GM21576 (cell line): ENCODE measurements around the gene BCAN.

Experiments
- ATAC-seq: cut with Tn5 transposase; IDR thresholded peaks from one replicate; pipeline ENCODE4 v1.9.1; 2021; ENCODE audit warnings: mild to moderate bottlenecking, moderate library complexity; ENCODE audit not compliant: unreplicated experiment

The BCAN gene

DNA sequence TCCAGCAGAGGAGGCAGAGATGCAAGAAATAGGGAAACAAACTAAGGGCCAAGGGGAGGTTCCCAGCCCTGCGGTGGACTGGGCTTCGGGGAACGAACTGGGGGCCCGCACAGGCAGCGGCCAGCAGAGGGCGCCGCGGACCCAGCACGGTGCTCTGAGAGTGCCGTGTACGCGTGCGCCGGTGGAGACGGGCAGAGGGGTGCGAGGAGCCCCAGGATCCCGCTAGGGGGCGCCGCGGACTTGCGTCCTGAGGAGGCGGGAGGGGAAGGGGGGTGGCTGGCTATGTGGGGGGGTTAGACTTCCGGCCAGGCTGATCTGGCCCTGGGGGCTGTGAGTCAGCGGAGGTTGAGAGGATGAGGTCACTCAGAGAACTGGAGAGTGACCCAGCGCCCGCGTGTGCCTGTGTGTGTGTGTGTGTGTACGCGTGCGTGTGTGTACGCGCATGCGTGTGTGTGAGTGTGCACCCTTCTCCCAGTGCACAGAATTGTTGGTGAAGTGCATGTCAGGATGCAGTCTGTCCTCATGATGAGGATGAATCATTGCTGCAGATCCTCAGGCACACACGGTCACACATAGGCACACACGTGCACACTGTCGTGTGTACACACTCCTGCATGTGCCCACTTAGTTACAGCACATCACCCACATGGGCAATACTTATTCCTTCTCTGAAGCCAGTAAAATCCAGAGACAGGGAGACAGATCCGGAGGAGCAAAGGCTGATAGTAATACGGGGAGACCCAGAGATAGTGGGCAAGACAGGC is 18.3 kb downstream of the BCAN start:
- ATAC-seq, result peak; percentile 48

DNA sequence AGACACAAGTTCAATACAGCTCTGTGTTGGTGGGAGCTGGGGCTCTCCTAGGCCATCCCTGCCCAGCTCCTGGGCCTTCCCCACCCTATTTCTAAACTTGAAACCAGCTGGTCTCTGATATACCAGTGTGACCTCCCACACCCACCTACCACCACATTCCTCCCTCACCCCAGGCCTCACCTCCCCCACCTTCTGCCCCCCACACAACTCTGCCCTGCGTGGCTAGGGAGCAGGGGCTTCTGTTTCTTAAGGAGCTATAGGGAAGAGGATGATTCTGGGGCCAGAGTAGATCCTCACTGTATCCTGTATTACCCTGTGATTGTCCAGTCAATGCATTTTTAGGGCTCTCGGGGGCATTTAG is 18.8 kb downstream of the BCAN start:
- no peak for ATAC-seq

DNA sequence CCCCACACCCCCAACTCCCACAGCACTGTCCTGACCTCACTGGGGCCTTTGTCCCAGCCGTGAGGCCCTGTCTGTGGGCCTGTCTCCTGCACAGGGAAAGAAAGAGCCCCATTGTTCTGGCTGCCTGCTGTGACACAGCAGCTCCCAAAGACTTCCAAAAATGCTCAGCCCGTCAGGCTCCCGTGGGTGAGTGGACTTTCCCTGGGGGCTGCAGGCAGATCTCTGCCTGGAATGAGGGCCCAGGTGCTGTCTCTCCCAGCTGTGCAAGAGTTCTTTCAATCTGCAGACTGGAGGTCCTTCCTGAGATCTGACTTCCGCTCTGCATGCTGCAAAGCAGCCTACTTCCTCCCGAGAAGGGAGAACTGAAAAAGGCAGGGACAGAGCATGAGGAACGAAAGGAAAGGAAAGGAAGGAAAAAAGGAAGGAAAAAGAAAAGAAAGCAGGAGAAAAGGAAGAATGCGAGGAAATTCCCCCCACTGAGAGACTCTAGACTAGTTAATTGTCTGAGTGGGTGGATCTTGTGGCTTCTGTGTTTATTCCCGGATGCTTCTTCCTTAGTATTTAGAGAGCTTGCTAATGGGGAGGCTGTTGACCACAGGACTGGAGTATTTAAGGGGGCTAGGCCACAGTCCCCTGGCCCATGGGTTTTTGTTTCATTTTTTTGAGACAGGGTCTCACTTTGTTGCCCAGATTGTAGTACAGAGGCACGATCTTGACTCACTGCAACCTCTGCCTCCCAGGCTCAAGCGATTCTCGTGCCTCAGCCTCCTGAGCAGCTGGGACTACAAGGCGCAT is 20.3 kb downstream of the BCAN start:
- ATAC-seq, result no peak

DNA sequence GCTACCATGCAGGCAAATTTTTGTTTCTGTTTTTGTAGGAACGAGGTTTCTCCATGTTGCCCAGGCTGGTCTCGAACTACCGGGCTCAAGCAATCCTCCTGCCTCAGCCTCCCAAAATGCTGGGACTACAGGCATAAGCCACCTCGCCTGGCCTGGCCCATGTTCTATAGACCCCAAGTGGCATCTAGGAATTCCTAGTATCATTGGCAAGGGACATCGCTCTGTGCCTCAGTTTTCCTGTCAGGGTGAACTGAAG is 20.8 kb downstream of the BCAN start:
- ATAC-seq, result no peak

DNA sequence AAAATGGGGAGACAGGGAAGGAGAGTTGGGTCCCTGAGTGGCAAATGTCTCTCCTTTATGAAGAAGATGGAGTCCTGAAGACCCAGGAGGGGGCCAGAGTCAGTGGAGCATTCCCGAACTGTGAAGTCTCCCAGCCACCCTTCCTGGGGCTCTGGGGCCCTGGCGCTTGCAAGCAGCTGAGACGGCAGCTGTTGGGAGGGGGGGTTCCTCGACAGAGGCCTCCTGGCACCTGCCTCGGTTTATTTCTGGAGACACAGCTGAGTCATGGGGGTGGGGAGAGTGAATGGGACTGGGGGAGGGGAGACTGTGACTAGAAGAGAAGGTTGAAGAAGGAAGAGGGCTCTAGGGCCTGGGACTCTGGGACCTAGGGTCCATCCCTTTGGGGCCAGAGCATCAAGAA is 21.3 kb downstream of the BCAN start:
- no peak for ATAC-seq

DNA sequence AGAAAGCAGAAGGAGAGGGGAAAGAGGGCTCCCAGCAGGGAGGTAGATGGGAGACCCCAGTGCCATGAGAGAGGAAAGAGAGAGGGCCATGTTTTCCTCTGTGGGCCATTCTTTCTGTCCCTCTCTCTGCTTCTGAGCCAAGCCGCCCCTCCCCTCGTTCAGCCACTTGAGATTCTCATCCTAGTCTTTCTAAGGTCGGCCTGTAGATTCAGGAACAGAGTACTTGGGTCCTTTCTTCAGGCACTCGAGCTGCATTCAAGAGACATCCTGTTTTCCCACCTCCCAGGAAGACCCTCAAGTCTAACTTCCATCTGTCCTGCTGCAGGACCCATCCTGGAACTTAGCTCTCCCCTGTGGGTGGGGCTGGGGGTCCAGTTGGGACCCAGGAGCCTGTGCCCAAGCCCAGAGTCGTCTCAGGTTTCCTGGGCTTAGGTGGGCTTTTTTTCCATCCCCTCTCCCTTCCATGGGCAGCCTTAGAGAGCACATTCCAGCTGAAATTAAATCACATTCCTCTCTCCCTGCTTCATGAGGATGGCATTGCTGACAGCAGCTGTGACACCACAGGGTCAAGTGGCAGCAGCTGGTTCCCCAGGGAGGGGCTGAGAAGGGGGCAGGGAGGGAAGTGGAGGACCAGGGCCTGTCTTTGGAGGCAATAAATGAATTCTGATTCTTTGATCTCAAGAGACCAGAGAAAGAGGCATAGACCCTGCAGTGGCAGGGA is 22.3 kb downstream of the BCAN start:
- no peak for ATAC-seq

DNA sequence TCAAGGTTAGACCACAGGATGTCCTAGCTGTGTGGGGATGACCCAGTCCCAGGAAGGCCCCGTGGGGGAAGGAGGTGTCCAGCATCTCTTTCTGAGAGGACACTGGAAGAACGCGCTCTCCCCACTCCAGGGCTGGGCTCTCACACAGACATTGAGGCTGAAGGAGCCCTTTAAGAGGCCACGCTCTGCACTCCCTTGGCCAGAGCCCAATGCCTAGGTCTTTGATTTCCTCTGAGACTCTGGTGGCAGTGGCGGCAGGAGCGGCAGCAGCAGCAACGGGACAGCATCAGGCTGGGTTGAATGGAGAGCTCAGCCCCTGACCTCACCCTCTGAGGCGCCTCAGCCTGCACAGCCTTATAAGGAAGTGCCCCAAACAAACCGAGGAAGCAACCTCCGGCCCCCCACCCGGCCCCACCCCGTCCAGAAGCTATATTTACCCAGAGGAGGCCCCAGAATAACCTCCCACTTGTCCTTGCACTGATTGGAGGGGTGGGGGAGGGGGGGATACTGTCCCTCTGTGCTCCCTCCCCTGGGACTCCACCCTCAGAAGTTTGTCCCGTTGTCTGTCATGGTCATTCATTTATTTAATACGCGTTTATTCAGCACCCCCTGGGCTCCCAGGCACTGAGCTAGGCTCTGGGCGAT is 23.0 kb downstream of the BCAN start:
- ATAC-seq, result no peak

DNA sequence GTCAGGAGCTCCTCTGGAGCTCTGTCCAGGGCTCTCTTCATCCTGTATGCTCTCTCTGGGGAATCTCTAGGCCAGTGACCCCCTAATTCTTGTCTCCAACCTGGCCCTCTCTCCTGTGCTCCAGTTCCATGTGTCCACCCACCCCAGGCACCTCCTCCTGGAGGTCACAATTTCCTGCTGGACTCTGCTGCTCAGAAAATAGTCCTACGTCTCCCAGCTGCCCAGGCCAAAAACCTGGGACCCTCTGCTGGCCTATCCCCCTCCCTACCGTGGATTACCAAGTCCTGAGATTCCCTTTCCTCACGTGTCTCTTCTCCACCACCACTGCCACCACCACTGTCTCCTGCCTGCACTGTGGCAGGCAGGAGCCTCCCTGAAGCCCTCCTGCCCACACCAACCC is 23.6 kb downstream of the BCAN start:
- no peak for ATAC-seq

DNA sequence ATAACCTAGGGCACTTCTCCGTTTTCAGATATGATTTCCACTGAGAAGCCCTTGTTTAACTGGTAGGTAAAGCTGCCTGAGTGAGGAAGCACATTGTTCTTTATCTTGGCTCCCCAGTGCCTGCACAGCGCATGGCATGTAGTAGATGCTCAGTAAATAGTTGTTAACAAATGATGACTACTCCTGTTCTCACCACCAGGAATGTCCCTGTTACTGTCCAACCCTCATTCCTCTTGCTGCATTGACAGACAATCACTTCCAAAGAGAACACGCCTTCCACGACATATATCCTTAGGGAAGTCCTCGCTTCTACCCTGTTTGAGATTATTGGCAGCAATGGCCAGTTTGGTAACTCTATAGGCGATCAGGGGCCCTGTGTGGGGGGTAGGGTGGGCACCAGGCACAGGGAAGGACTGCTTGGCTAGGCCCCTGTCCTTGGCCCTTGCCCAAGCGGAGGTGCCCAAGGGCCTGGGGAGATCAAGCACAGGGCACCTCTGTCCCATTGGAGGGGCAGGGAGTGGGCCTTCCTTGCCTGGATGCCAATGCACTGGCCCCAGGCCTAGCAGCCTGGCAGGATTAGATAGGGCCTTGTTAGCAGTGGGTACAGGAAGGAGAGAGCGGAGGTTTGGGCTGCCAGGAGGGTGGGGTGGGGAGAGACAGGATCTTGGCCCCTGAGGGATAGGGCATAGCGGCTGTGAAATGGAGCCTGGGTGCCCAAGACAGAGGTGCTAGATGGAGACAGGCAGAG is 25.1 kb downstream of the BCAN start:
- ATAC-seq, result no peak

DNA sequence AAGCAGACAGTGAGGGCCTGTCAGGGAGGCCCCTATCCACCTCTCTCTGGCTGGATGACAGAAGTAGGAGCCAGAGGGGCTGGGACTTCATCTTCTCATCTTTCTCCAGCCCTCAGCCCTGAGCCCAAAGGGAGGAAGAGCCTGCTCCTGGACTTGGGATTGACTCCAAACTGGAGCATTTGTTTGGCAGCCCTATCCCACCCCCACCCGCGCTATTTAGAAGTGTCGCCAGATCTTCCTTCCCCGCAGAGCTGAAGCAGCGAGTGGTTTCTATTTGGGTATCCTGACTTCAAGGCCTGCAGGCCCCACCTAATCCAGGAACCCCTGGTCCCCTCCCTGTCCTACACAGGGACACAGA is 25.7 kb downstream of the BCAN start:
- ATAC-seq, result no peak

DNA sequence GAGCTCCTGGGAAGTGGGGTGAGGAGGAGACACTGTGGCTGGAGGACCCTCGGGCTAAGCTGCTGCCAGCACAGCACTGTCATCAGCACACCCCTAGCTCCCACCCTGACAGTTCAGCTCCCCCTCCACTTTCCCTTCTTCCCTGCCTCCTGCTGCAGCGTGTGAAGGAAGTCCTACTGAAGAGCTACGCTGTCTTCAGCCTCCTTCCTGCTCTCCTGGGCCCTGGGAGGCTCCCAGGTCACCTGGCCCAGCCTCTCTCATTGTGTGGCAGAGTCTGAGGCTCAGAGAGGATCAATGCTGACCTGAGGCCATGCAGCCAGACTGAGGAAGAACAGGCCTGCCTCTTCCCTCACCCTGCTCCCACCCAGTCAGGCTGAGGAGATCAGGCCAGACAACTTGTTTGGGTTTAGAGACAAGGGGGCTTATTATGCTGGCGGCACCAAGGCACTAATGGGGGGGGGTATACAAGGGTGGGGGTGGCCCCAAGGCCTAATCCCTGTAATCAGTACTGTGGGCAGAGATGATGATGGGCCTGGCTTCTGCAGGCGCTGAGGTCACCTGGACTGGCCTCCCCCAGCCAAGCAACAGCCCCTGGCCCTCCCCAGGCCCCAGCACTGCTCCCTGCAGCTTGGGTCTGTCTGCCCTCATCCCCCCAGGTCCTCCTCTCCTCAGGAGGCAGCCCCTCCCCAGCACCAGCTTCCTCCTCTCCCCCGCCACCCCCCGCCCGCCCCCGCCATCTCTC is 26.2 kb downstream of the BCAN start:
- ATAC-seq, result no peak

DNA sequence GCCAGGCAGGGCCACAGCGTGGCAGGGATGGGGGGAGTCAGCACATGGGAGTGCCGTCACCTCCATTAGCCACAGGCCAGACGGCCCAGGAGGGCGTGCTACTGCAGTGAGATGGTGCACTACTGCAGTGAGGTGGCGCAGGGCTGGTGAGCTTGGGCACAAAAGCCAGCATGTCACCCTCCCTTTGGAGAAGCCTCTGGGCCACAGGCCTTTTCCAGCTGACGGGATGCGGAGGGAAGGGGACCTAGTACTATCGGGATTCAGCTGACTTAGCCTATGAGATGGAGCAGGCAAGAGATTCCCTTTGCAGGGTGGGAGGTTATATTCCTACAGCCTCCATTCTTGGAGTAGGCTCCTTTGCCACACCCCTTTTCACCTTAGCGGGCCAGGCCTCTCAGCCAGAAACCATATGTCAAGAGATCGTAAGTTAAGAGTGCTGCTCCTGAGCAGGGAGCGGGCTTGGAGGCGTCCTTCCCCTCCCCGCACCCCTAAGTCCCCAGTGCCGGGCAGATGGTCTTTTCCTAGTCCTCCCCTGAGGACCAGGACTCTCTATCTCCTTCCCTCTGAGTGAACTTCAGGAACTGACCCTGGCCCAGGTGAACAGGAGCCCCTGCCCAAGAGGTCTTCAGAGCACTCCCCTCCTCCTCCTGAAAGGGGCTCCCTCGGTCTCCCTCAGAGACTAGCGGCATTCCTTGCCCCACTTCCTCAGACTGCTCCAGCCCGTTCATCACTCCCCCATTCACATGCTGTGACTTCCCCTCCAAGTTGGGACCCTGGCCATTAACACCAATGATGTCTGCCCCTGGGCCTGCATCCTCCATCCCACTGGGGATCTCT is 27.1 kb downstream of the BCAN start:
- no peak for ATAC-seq

DNA sequence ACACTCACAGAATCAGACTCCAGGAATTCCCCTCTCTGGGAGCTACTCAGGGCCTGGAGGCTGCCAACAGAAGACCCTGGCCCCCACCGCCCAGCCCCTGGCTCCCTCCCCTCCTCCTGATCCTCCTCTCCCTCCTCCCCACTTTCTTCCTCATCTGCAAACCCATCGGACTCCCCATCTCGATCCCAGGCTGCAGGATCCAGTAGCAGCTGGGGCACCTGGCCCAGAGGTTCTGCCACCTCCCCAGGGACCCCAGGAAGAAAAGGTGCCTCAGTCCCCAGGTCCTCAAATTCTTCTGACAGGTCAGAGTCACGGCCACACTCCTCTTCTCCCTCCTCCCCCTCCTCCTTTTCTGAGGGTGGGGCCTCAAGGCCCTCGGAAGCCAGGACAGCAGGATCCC is 27.9 kb downstream of the BCAN start:
- no peak for ATAC-seq

DNA sequence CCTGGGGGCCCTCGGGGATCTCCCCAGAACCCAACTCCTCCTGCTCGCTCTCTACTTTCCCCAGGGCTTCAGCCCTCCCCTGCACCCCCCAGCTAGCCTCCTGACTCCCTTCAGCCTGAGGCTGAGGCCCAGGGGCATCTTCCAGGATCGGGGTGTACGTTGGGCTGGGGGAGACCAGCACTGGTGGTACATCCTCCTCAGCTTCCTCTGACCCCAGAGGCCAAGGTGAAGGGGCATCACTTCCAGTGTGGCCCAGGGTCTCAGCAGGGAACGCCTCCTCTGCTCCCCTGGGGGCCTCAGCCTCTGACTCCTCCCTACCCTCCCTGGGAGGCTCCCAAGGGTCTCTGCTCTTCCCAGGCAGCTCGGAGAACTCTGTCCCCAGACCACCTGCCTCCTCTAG is 28.4 kb downstream of the BCAN start:
- no peak for ATAC-seq

DNA sequence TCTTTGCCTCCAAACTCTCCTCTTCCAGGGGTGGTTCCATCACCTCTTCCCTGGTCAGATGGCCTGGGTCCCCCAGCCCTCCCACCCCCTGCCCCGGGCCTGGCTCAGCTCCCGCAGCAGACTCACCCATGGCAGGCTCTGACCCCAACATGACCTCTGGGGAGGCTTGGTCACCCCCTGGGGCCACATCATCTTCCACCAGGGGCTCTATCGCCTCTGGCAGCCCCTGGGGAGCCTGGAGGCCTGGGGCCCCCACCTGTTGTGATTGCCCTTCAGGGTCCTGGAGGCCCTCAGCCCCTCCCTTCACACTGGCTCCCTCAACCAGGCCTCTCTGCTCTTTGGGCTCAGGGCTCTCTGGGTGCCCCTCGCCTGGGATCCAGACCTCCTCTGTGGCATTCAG is 28.9 kb downstream of the BCAN start:
- ATAC-seq, result no peak

DNA sequence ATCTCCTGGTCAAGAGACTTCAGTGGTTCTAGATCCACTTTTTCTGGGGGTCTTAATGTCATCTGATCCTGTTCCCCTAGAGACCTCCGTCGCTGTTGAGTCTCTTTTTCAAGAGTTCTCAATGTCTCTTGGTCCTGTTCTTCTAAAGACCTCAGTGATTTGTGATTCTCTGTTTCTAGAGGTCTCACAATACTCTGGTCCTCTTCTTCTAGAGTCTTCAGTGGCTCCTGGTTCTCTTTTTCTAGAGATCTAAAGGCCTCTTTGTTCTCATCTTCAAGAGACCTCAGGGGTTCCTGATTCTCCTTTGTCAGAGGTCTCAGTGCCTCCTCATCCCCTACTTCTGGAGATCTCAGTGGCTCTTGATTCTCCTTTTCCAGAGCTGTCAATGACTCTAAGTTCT is 29.9 kb downstream of the BCAN start:
- no peak for ATAC-seq

DNA sequence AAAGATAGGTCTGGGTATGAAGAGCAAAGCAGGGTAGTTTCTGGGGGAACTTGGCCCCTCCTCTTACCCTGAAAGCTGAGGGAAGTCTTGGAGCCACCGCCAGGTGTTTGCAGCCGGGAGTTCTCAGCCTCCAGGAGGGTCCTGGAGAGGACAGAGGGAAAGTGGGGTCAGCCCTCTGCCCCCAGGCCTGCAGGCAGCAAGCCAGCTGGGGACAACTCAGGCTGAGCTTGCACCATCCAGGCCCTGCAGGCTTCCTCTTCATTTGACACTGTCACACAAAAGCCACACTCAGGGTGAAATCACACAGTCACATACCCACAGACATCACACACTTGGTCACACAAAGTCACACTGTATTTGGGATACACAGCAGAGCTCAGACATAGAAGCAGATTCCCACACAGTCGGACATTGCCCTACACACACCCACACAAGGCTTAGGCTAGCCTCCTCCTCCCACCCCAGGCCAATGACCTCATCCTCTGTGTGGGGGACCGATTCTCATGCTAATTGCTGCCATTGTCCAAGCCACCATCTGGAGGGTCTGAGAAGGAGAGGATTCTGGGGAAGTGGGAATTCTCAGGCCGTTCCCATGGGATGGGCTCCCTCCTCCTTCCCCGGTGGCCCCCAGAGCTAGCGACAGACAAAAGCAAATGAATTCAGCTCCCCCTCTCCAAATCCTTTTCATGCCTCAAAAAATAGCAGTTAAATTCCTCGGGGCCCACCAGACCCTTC is 31.6 kb downstream of the BCAN start:
- ATAC-seq, result no peak

DNA sequence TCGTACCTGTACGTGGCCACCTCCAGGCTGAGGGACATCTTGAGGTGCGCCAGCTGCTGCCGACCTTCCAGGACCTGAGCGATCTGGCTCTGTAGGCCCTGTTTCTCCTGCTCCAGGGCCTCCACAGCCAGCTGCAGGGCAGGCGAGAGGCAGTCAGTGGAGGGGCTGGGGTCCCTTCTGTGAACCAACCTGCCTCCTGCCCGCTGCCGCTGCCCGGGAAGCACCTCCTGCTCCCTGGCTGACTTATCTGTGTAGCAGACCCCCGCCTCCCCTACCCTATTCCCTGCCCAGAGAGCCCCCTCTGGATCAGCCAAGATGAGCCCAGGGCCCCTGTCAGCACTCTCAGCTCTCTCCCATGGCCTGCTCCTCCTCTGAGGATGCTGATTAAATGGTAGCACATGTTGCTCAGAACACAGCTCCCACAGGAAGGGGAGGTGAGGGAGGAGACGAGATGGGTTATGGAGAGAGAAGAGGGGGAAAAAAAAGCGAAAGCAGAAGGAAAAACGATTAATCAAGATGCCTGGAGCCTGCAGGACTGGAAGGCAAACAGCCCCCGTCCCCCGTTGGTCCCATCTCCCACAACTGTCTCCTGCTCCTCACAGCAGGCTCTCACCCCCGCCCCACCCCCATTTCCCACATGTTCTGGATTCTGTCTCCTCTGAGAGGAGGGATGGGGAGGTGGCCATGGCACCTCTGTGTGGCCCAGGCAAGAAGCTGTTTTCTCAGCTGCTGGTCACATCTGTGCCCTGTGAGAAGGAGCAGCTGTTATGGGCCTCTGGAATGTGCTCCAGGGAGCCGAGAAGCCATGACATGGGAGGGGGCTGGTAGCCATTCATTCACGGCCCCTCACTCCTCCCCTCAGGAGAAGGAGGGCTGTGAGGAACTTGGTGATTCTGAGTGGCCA is 33.5 kb downstream of the BCAN start:
- ATAC-seq, result no peak
